Glutamatergic neuron (in vitro differentiated cells): ENCODE measurements around the gene REXO1. TPM values are rescaled to one million over a fixed set of nuclear protein-coding genes. Genes with fewer than 3 reads are reported as not detected.

ENCODE experiments used
- DNase-seq: peaks from one replicate; pipeline ENCODE4 v3.0.0; 2022
- H3K27ac Mint-ChIP-seq: one replicate; pipeline ENCODE4 v1.8.0; 2020; ENCODE audit warnings: mild to moderate bottlenecking, mixed read lengths, inconsistent platforms; ENCODE audit not compliant: unreplicated experiment
- H3K27me3 Mint-ChIP-seq: one replicate; pipeline ENCODE4 v1.8.0; 2020; ENCODE audit warnings: mild to moderate bottlenecking, moderate library complexity, mixed read lengths, inconsistent platforms; ENCODE audit not compliant: unreplicated experiment
- H3K36me3 Mint-ChIP-seq: one replicate; pipeline ENCODE4 v1.8.0; 2020; ENCODE audit warnings: mild to moderate bottlenecking, mixed read lengths, inconsistent platforms; ENCODE audit not compliant: unreplicated experiment
- H3K4me1 Mint-ChIP-seq: one replicate; pipeline ENCODE4 v1.8.0; 2020; ENCODE audit warnings: mild to moderate bottlenecking, low read depth, mixed read lengths, inconsistent platforms; ENCODE audit not compliant: unreplicated experiment
- H3K4me3 Mint-ChIP-seq: one replicate; pipeline ENCODE4 v1.8.0; 2020; ENCODE audit warnings: mild to moderate bottlenecking, mixed read lengths, inconsistent platforms; ENCODE audit not compliant: unreplicated experiment
- H3K9me3 Mint-ChIP-seq: one replicate; pipeline ENCODE4 v1.8.0; 2020; ENCODE audit warnings: mild to moderate bottlenecking, moderate library complexity, mixed read lengths, inconsistent platforms; ENCODE audit not compliant: unreplicated experiment
- CTCF ChIP-seq: fragments of 200-600 bp; sonication (generic); IDR thresholded peaks from one replicate; pipeline ENCODE4 v1.5.0; 2021; ENCODE audit not compliant: partially characterized antibody, unreplicated experiment
- total RNA-seq: library from RNA; stranded (reverse); fragmentation: NEBNext Ultra II Directional; extraction: Animal tissue kit (Norgen Biotek cat#: 25700); gene quantifications from one replicate; pipeline ENCODE4 v1.2.1, GENCODE V29; 2021; ENCODE audit not compliant: unreplicated experiment

The REXO1 gene
- total RNA-seq, 1 donor from 2014 or later: 65.7 TPM

- Mint-ChIP-seq H3K27me3 (peaks cover 10% of the 10 kb centered on the region), H3K4me1 (peaks cover 12% of the 10 kb centered on the region), H3K27ac (no peak overlapping the region), H3K4me3 (no peak overlapping the region), H3K36me3 (no peaks in the 10 kb centered on the region), H3K9me3 (peaks cover 12% of the 10 kb centered on the region)
- TF ChIP-seq CTCF: no peak
- no peak for DNase-seq
These were observed 23.3 kb upstream of the REXO1 start for GRCh38 chr19:1871630-1872029.

- DNase-seq: no peak
- Mint-ChIP-seq H3K27ac (no peak overlapping the region), H3K36me3 (no peaks in the 10 kb centered on the region), H3K4me3 (no peak overlapping the region), H3K9me3 (peaks cover 11% of the 10 kb centered on the region), H3K27me3 (peaks cover 10% of the 10 kb centered on the region), H3K4me1 (peaks cover 12% of the 10 kb centered on the region)
- TF ChIP-seq CTCF: no peak
These were observed 22.9 kb upstream of the REXO1 start for GRCh38 chr19:1871140-1871597.

- H3K4me3 Mint-ChIP-seq: no peak overlapping the region
- H3K27ac Mint-ChIP-seq: no peak overlapping the region
- no peaks in the 10 kb centered on the region for H3K36me3 Mint-ChIP-seq
- TF ChIP-seq CTCF: no peak
- DNase-seq: no peak
- H3K4me1 Mint-ChIP-seq: peaks cover 2% of the 10 kb centered on the region
- H3K27me3 Mint-ChIP-seq: no peaks in the 10 kb centered on the region
- peaks cover 1% of the 10 kb centered on the region for H3K9me3 Mint-ChIP-seq
These were observed 20.7 kb upstream of the REXO1 start for GRCh38 chr19:1868971-1869370.

- no peak overlapping the region for H3K27ac Mint-ChIP-seq
- no peaks in the 10 kb centered on the region for H3K4me1 Mint-ChIP-seq
- DNase-seq: no peak
- H3K9me3 Mint-ChIP-seq: peaks cover 3% of the 10 kb centered on the region
- no peaks in the 10 kb centered on the region for H3K36me3 Mint-ChIP-seq
- no peak overlapping the region for H3K4me3 Mint-ChIP-seq
- H3K27me3 Mint-ChIP-seq: no peaks in the 10 kb centered on the region
- TF ChIP-seq CTCF: no peak
These were observed 19.1 kb upstream of the REXO1 start for GRCh38 chr19:1867349-1867724.

GRCh38 chr19:1866693-1867348, 18.5 kb upstream of the REXO1 start:
- Mint-ChIP-seq H3K36me3 (no peaks in the 10 kb centered on the region), H3K4me3 (no peak overlapping the region), H3K9me3 (peaks cover 3% of the 10 kb centered on the region), H3K27me3 (no peaks in the 10 kb centered on the region), H3K27ac (no peak overlapping the region), H3K4me1 (no peaks in the 10 kb centered on the region)
- no peak for DNase-seq
- TF ChIP-seq CTCF: no peak
